HG03095 (cell line): Measurements from ENCODE around the gene F10.
"Not testable (repeated sequence)": the region's sequence is repeated elsewhere in the genome, so short reads cannot be mapped to it uniquely, and the experiment has no call there.

Source experiments
- ATAC-seq: cut with Tn5 transposase; IDR thresholded peaks from one replicate; pipeline ENCODE4 v1.9.1; 2021; ENCODE audit warnings: moderate library complexity; ENCODE audit not compliant: unreplicated experiment

The F10 gene

GRCh38 chr13:113122550-113123225 lies at the start of gene F10:
Gene F10 (plus strand): TSS chr13:113122799. CDS start chr13:113122856, 57 bp downstream.
- ATAC-seq, result no peak

GRCh38 chr13:113073942-113074341 lies 48.7 kb upstream of the F10 start:
- ATAC-seq, result no peak

- ATAC-seq, result no peak
Measured at GRCh38 chr13:113074401-113074800, 48.2 kb upstream of the F10 start.

- ATAC-seq, result no peak
Measured at GRCh38 chr13:113074876-113075275, 47.7 kb upstream of the F10 start.

- ATAC-seq, result no peak
Measured at GRCh38 chr13:113075711-113076110, 46.9 kb upstream of the F10 start.

GRCh38 chr13:113076681-113077401 lies 45.8 kb upstream of the F10 start:
- ATAC-seq, result no peak

GRCh38 chr13:113077566-113077952 lies 45.0 kb upstream of the F10 start:
- no peak for ATAC-seq

GRCh38 chr13:113077953-113078901 lies 44.4 kb upstream of the F10 start:
- no peak for ATAC-seq

GRCh38 chr13:113078902-113079780 lies 43.5 kb upstream of the F10 start:
- no peak for ATAC-seq

- not testable (repeated sequence) for ATAC-seq
Measured at GRCh38 chr13:113079781-113080080, 42.9 kb upstream of the F10 start.

- no peak for ATAC-seq
Measured at GRCh38 chr13:113080361-113080831, 42.2 kb upstream of the F10 start.

GRCh38 chr13:113080901-113081521 lies 41.6 kb upstream of the F10 start:
- no peak for ATAC-seq

- ATAC-seq, result no peak
Measured at GRCh38 chr13:113082198-113083021, 40.2 kb upstream of the F10 start.

- no peak for ATAC-seq
Measured at GRCh38 chr13:113083022-113083373, 39.6 kb upstream of the F10 start.

- ATAC-seq, result no peak
Measured at GRCh38 chr13:113083402-113084061, 39.1 kb upstream of the F10 start.

- no peak for ATAC-seq
Measured at GRCh38 chr13:113084094-113084942, 38.3 kb upstream of the F10 start.

- ATAC-seq, result no peak
Measured at GRCh38 chr13:113084943-113085540, 37.6 kb upstream of the F10 start.
